GM23338 (cell line): ENCODE measurements around the gene ADGB. TPM values are rescaled to one million over a fixed set of nuclear protein-coding genes. Genes with fewer than 3 reads are reported as not detected.

Experiments used
- ATAC-seq: fragments of 200-7000 bp; cut with Tn5 transposase; 3 replicates; pipeline ENCODE4 v1.9.1; 2020
- DNase-seq: peaks from one replicate; pipeline ENCODE4 v3.0.0-alpha.2; 2015; ENCODE audit warnings: low spot score
- H2AFZ ChIP-seq: fragments of 200-600 bp; sonication (generic); 2 replicates; pipeline ENCODE4 v1.8.0; 2016; ENCODE audit warnings: antibody characterized with exemption, mild to moderate bottlenecking, moderate library complexity
- H3F3A ChIP-seq: fragments of 200-600 bp; sonication (generic); replicated peaks from 2 replicates; pipeline ENCODE4 v1.8.0; 2017; ENCODE audit warnings: antibody characterized with exemption, mixed run types, low read depth
- H3K27ac ChIP-seq: fragments of 200-600 bp; sonication (generic); 2 replicates; pipeline ENCODE4 v1.6.1; 2016; ENCODE audit warnings: low read depth
- H3K27me3 ChIP-seq: fragments of 200-600 bp; sonication (generic); 2 replicates; pipeline ENCODE4 v1.8.0; 2016; ENCODE audit warnings: mild to moderate bottlenecking, mixed run types, moderate library complexity; ENCODE audit not compliant: insufficient read depth
- H3K36me3 ChIP-seq: fragments of 200-600 bp; sonication (generic); 2 replicates; pipeline ENCODE4 v1.8.0; 2016; ENCODE audit warnings: mild to moderate bottlenecking; ENCODE audit not compliant: insufficient read depth
- H3K4me1 ChIP-seq: fragments of 200-600 bp; sonication (generic); 2 replicates; pipeline ENCODE4 v1.8.0; 2016; ENCODE audit warnings: mild to moderate bottlenecking, moderate library complexity; ENCODE audit not compliant: insufficient read depth
- H3K4me2 ChIP-seq: fragments of 200-600 bp; sonication (generic); 2 replicates; pipeline ENCODE4 v1.7.1; 2017; ENCODE audit warnings: mixed run types
- H3K4me3 ChIP-seq: fragments of 200-600 bp; sonication (generic); 2 replicates; pipeline ENCODE4 v1.6.1; 2016; ENCODE audit warnings: mixed run types
- H3K79me2 ChIP-seq: fragments of 200-600 bp; sonication (generic); replicated peaks from 2 replicates; pipeline ENCODE4 v1.8.0; 2017; ENCODE audit warnings: mild to moderate bottlenecking; ENCODE audit not compliant: insufficient read depth
- H3K9me2 ChIP-seq: fragments of 200-600 bp; sonication (generic); 2 replicates; pipeline ENCODE4 v1.8.0; 2017; ENCODE audit not compliant: insufficient read depth
- H4K20me1 ChIP-seq: fragments of 200-600 bp; sonication (generic); replicated peaks from 2 replicates; pipeline ENCODE4 v1.8.0; 2017; ENCODE audit warnings: mild to moderate bottlenecking; ENCODE audit not compliant: insufficient read depth
- H3K27ac Mint-ChIP-seq: 2 replicates; pipeline ENCODE4 v1.8.0; 2020; ENCODE audit warnings: inconsistent platforms, mild to moderate bottlenecking, moderate library complexity, mixed read lengths
- H3K27me3 Mint-ChIP-seq: 3 replicates; pipeline ENCODE4 v1.8.0; 2022; ENCODE audit warnings: low read depth, mild to moderate bottlenecking, moderate library complexity, mixed read lengths, inconsistent platforms; ENCODE audit not compliant: insufficient read depth, poor library complexity
- H3K36me3 Mint-ChIP-seq: 3 replicates; pipeline ENCODE4 v1.8.0; 2021; ENCODE audit warnings: low read depth, mild to moderate bottlenecking, inconsistent platforms, moderate library complexity, mixed read lengths
- H3K4me1 Mint-ChIP-seq: 3 replicates; pipeline ENCODE4 v1.8.0; 2020; ENCODE audit warnings: mild to moderate bottlenecking, inconsistent platforms, mixed read lengths
- H3K4me3 Mint-ChIP-seq: 3 replicates; pipeline ENCODE4 v1.8.0; 2021; ENCODE audit warnings: moderate library complexity, mild to moderate bottlenecking, inconsistent platforms, mixed read lengths
- H3K9me3 Mint-ChIP-seq: 3 replicates; pipeline ENCODE4 v1.8.0; 2020; ENCODE audit warnings: moderate library complexity, mild to moderate bottlenecking, inconsistent platforms, mixed read lengths
- CREB1 ChIP-seq: fragments of 250-450 bp; sonication (Bioruptor Pico); IDR thresholded peaks from 2 replicates; pipeline ENCODE4 v1.5.0; 2020; ENCODE audit warnings: low read depth, mild to moderate bottlenecking, moderate library complexity
- EZH2 ChIP-seq: fragments of 200-600 bp; sonication (generic); IDR thresholded peaks from one replicate; pipeline ENCODE4 v1.8.0; 2017; ENCODE audit warnings: antibody characterized with exemption, mild to moderate bottlenecking, low read depth; ENCODE audit not compliant: unreplicated experiment
- EZH2phosphoT487 ChIP-seq: fragments of 200-600 bp; sonication (generic); IDR thresholded peaks from one replicate; pipeline ENCODE4 v1.8.1; 2018; ENCODE audit warnings: antibody characterized with exemption; ENCODE audit not compliant: unreplicated experiment
- JUNB ChIP-seq: IDR thresholded peaks from one replicate; pipeline ENCODE4 v1.6.1; 2016; ENCODE audit warnings: antibody characterized with exemption; ENCODE audit not compliant: unreplicated experiment
- NANOG ChIP-seq: IDR thresholded peaks from 2 replicates; pipeline ENCODE4 v1.6.1; 2016; ENCODE audit warnings: antibody characterized with exemption, borderline replicate concordance
- POLR2AphosphoS5 ChIP-seq: IDR thresholded peaks from 2 replicates; pipeline ENCODE4 v1.6.1; 2016; ENCODE audit warnings: antibody characterized with exemption, low read depth
- STAT1 ChIP-seq: IDR thresholded peaks from one replicate; pipeline ENCODE4 v1.6.1; 2016; ENCODE audit warnings: antibody characterized with exemption; ENCODE audit not compliant: unreplicated experiment
- ZNF114 ChIP-seq: fragments of 250-450 bp; sonication (Bioruptor Pico); IDR thresholded peaks from 2 replicates; pipeline ENCODE4 v1.5.0; 2020; ENCODE audit warnings: mild to moderate bottlenecking, moderate library complexity
- ZNF331 ChIP-seq: fragments of 250-450 bp; sonication (Bioruptor Pico); IDR thresholded peaks from 2 replicates; pipeline ENCODE4 v1.5.0; 2020; ENCODE audit warnings: low read depth, mild to moderate bottlenecking, moderate library complexity
- polyA plus RNA-seq: library from polyadenylated mRNA; unstranded; fragments of >200 nt; fragmentation: Nextera tagmentation; extraction: Ambion mirVana; gene quantifications from 2 replicates; pipeline ENCODE4 v1.2.1, GENCODE V29; 2016
- total RNA-seq: library from RNA; depleted of rRNA; stranded (reverse); fragments of >200 nt; shearing (Covaris generic); gene quantifications from 2 replicates; pipeline ENCODE4 v1.2.3, GENCODE V29; 2014
- TF ChIP-seq, protein P1 (sequence below): fragments of 250-450 bp; sonication (Bioruptor Pico); IDR thresholded peaks from 2 replicates; pipeline ENCODE4 v1.5.0; 2020; ENCODE audit warnings: mild to moderate bottlenecking, moderate library complexity
- TF ChIP-seq, protein P2 (sequence below): IDR thresholded peaks from 2 replicates; pipeline ENCODE4 v1.6.1; 2016; ENCODE audit warnings: antibody characterized with exemption
- TF ChIP-seq, protein P3 (sequence below), 2 experiments: fragments of 200-600 bp in 1 of 2; sonication (generic) in 1 of 2; conservative IDR thresholded peaks; 2 replicates each; pipeline versions ENCODE4 v1.5.1 to v1.6.1; 2016 to 2017; ENCODE audit warnings: antibody characterized with exemption in 2 of 2, low read depth in 2 of 2, mild to moderate bottlenecking in 2 of 2, moderate library complexity in 1 of 2
- TF ChIP-seq, protein P4 (sequence below): IDR thresholded peaks from one replicate; pipeline ENCODE4 v1.6.1; 2018; ENCODE audit warnings: antibody characterized with exemption; ENCODE audit not compliant: unreplicated experiment

The ADGB gene
- total and polyA plus RNA-seq, 2 experiments from 2014 or later: not detected

DNA sequence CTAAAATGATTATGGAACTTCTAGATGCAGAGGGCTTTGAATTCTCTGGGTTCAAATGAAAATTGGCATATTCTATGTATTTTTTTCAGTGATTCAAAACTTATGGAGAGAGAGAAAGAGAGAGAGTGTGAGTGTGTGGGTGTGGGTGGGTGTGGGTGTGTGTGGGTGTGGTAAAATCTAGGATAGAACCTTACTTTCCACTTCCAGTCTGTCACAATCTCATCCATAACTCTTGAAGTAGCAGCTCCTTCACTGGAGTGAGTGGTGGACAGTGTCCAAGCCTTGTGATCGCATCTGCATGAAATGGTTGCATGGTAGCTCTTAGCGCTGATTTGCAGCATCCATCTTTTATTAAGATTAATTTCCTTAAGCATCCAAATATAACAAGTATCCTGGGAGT is 37.7 kb downstream of the ADGB start:
- no peak overlapping the region for H3K27ac Mint-ChIP-seq
- Histone ChIP-seq H3K9me2 (no peaks in the 10 kb centered on the region; the same call in 1 of the 2 replicates), H3K36me3 (no peaks in the 10 kb centered on the region), H3K4me2 (no peak overlapping the region), H4K20me1 (no peaks in the 10 kb centered on the region), H3K27ac (no peak overlapping the region), H3F3A (no peaks in the 10 kb centered on the region), H3K27me3 (no peaks in the 10 kb centered on the region), H2AFZ (no peak overlapping the region), H3K79me2 (no peaks in the 10 kb centered on the region), H3K4me1 (no peaks in the 10 kb centered on the region), H3K4me3 (no peak overlapping the region)
- DNase-seq (no peak), ATAC-seq (no peak)
- H3K27me3 Mint-ChIP-seq: peaks cover 1% of the 10 kb centered on the region
- H3K4me1 Mint-ChIP-seq: peaks cover 6% of the 10 kb centered on the region; the same call in 2 of the 3 replicates
- H3K9me3 Mint-ChIP-seq: no peaks in the 10 kb centered on the region
- TF ChIP-seq EZH2phosphoT487 (no peak), JUNB (no peak), ZNF114 (no peak), EZH2 (no peak), ZNF331 (CRISPR knock-in tag) (no peak), STAT1 (no peak), POLR2AphosphoS5 (no peak), NANOG (no peak), CREB1 (no peak)
- TF ChIP-seq, protein P1, sequence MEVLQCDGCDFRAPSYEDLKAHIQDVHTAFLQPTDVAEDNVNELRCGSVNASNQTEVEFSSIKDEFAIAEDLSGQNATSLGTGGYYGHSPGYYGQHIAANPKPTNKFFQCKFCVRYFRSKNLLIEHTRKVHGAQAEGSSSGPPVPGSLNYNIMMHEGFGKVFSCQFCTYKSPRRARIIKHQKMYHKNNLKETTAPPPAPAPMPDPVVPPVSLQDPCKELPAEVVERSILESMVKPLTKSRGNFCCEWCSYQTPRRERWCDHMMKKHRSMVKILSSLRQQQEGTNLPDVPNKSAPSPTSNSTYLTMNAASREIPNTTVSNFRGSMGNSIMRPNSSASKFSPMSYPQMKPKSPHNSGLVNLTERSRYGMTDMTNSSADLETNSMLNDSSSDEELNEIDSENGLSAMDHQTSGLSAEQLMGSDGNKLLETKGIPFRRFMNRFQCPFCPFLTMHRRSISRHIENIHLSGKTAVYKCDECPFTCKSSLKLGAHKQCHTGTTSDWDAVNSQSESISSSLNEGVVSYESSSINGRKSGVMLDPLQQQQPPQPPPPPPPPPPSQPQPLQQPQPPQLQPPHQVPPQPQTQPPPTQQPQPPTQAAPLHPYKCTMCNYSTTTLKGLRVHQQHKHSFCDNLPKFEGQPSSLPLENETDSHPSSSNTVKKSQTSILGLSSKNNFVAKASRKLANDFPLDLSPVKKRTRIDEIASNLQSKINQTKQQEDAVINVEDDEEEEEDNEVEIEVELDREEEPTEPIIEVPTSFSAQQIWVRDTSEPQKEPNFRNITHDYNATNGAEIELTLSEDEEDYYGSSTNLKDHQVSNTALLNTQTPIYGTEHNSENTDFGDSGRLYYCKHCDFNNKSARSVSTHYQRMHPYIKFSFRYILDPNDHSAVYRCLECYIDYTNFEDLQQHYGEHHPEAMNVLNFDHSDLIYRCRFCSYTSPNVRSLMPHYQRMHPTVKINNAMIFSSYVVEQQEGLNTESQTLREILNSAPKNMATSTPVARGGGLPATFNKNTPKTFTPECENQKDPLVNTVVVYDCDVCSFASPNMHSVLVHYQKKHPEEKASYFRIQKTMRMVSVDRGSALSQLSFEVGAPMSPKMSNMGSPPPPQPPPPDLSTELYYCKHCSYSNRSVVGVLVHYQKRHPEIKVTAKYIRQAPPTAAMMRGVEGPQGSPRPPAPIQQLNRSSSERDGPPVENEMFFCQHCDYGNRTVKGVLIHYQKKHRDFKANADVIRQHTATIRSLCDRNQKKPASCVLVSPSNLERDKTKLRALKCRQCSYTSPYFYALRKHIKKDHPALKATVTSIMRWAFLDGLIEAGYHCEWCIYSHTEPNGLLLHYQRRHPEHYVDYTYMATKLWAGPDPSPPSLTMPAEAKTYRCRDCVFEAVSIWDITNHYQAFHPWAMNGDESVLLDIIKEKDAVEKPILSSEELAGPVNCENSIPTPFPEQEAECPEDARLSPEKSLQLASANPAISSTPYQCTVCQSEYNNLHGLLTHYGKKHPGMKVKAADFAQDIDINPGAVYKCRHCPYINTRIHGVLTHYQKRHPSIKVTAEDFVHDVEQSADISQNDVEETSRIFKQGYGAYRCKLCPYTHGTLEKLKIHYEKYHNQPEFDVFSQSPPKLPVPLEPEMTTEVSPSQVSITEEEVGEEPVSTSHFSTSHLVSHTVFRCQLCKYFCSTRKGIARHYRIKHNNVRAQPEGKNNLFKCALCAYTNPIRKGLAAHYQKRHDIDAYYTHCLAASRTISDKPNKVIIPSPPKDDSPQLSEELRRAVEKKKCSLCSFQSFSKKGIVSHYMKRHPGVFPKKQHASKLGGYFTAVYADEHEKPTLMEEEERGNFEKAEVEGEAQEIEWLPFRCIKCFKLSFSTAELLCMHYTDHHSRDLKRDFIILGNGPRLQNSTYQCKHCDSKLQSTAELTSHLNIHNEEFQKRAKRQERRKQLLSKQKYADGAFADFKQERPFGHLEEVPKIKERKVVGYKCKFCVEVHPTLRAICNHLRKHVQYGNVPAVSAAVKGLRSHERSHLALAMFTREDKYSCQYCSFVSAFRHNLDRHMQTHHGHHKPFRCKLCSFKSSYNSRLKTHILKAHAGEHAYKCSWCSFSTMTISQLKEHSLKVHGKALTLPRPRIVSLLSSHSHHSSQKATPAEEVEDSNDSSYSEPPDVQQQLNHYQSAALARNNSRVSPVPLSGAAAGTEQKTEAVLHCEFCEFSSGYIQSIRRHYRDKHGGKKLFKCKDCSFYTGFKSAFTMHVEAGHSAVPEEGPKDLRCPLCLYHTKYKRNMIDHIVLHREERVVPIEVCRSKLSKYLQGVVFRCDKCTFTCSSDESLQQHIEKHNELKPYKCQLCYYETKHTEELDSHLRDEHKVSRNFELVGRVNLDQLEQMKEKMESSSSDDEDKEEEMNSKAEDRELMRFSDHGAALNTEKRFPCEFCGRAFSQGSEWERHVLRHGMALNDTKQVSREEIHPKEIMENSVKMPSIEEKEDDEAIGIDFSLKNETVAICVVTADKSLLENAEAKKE (CRISPR knock-in tag): no peak
- TF ChIP-seq, protein P2, sequence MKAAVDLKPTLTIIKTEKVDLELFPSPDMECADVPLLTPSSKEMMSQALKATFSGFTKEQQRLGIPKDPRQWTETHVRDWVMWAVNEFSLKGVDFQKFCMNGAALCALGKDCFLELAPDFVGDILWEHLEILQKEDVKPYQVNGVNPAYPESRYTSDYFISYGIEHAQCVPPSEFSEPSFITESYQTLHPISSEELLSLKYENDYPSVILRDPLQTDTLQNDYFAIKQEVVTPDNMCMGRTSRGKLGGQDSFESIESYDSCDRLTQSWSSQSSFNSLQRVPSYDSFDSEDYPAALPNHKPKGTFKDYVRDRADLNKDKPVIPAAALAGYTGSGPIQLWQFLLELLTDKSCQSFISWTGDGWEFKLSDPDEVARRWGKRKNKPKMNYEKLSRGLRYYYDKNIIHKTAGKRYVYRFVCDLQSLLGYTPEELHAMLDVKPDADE: no peak
- TF ChIP-seq, protein P3, sequence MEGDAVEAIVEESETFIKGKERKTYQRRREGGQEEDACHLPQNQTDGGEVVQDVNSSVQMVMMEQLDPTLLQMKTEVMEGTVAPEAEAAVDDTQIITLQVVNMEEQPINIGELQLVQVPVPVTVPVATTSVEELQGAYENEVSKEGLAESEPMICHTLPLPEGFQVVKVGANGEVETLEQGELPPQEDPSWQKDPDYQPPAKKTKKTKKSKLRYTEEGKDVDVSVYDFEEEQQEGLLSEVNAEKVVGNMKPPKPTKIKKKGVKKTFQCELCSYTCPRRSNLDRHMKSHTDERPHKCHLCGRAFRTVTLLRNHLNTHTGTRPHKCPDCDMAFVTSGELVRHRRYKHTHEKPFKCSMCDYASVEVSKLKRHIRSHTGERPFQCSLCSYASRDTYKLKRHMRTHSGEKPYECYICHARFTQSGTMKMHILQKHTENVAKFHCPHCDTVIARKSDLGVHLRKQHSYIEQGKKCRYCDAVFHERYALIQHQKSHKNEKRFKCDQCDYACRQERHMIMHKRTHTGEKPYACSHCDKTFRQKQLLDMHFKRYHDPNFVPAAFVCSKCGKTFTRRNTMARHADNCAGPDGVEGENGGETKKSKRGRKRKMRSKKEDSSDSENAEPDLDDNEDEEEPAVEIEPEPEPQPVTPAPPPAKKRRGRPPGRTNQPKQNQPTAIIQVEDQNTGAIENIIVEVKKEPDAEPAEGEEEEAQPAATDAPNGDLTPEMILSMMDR (conservative IDR thresholded peaks at IDR 0.05; ENCODE audit: low read depth in 2 of 2): no peak
- TF ChIP-seq, protein P4, sequence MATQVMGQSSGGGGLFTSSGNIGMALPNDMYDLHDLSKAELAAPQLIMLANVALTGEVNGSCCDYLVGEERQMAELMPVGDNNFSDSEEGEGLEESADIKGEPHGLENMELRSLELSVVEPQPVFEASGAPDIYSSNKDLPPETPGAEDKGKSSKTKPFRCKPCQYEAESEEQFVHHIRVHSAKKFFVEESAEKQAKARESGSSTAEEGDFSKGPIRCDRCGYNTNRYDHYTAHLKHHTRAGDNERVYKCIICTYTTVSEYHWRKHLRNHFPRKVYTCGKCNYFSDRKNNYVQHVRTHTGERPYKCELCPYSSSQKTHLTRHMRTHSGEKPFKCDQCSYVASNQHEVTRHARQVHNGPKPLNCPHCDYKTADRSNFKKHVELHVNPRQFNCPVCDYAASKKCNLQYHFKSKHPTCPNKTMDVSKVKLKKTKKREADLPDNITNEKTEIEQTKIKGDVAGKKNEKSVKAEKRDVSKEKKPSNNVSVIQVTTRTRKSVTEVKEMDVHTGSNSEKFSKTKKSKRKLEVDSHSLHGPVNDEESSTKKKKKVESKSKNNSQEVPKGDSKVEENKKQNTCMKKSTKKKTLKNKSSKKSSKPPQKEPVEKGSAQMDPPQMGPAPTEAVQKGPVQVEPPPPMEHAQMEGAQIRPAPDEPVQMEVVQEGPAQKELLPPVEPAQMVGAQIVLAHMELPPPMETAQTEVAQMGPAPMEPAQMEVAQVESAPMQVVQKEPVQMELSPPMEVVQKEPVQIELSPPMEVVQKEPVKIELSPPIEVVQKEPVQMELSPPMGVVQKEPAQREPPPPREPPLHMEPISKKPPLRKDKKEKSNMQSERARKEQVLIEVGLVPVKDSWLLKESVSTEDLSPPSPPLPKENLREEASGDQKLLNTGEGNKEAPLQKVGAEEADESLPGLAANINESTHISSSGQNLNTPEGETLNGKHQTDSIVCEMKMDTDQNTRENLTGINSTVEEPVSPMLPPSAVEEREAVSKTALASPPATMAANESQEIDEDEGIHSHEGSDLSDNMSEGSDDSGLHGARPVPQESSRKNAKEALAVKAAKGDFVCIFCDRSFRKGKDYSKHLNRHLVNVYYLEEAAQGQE: no peak
- H3K36me3 Mint-ChIP-seq: no peaks in the 10 kb centered on the region
- no peak overlapping the region for H3K4me3 Mint-ChIP-seq
